ENCODE measurements around the gene DPT. TPM values are rescaled to one million over a fixed set of nuclear protein-coding genes. Genes with fewer than 3 reads are reported as not detected.

The DPT gene
- polyA plus RNA-seq, 1 donor from 2014 or later, result not detected

- Histone ChIP-seq H3K4me3 (ENCODE audit: low read length) (no peak overlapping the region), H3K9me3 (ENCODE audit: low read length) (no peaks in the 10 kb centered on the region), H3K36me3 (ENCODE audit: insufficient read depth, low read length) (no peaks in the 10 kb centered on the region), H3K27ac (ENCODE audit: low read length) (no peak overlapping the region), H3K9ac (ENCODE audit: low read length) (no peak overlapping the region), H3K27me3 (ENCODE audit: insufficient read depth, low read depth, low read length) (no peaks in the 10 kb centered on the region), H3F3A (ENCODE audit: insufficient read depth, low read length, poor library complexity, severe bottlenecking) (no peaks in the 10 kb centered on the region), H2AFZ (ENCODE audit: low read depth, low read length) (no peak overlapping the region), H3K79me2 (replicated peaks; ENCODE audit: insufficient read depth, low read length) (no peaks in the 10 kb centered on the region), H3K9me2 (ENCODE audit: insufficient read depth, low read length) (no peaks in the 10 kb centered on the region), H3K4me2 (ENCODE audit: low read length) (no peak overlapping the region), H4K20me1 (ENCODE audit: insufficient read depth) (no peaks in the 10 kb centered on the region)
- TF ChIP-seq TAF1 (IDR thresholded peaks at IDR 0.05; ENCODE audit: low read depth) (no peak), REST (IDR thresholded peaks at IDR 0.05; ENCODE audit: borderline replicate concordance) (no peak), MXI1 (conservative IDR thresholded peaks at IDR 0.05; ENCODE audit: poor library complexity, severe bottlenecking) (no peak)
These were observed 63.0 kb downstream of the DPT start for GRCh38 chr1:168665975-168666374.

DNA sequence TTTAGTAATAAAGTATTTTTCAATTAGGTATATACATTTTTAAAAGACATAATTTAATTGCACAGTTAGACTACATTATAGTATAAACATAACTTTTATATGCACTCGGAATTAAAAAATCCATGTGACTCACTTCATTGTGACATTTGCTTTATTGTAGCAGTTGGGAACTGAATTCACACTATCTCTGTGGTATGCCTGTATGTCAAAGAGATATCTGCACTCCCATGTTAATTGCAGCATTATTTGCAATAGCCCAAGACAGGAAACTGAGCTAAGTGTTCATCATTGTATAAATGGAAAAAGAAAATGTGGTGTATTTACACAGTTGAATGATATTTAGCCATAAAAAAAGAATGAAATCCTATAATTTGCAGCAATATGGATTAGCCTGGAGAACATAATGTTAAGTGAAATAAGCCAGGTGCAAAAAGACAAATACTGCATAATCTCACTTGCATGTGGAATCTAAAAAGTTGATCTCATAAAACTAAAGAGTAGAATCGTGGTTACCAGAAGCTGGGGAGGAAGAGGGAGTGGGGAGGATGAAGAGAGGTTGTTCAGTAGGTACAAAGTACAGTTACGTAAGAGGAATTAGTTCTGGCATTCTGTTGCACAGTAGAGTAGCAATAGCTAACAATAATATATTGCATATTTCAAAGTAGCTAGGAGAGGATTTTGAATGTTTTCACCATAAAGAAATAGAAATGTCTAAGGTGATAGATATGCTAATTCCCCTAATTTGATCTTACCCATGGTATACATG lies 64.8 kb downstream of the DPT start:
- H3K9me3 ChIP-seq (ENCODE audit: low read length), result no peaks in the 10 kb centered on the region
- H3K27ac ChIP-seq (ENCODE audit: low read length), result no peak overlapping the region
- no peaks in the 10 kb centered on the region for H3K27me3 ChIP-seq (ENCODE audit: insufficient read depth, low read depth, low read length)
- H3K9me2 ChIP-seq (ENCODE audit: insufficient read depth, low read length), result no peaks in the 10 kb centered on the region
- H3K79me2 ChIP-seq (replicated peaks; ENCODE audit: insufficient read depth, low read length), result no peaks in the 10 kb centered on the region
- no peak overlapping the region for H3K4me2 ChIP-seq (ENCODE audit: low read length)
- H2AFZ ChIP-seq (ENCODE audit: low read depth, low read length), result no peak overlapping the region
- H3K4me3 ChIP-seq (ENCODE audit: low read length), result no peak overlapping the region
- no peaks in the 10 kb centered on the region for H4K20me1 ChIP-seq (ENCODE audit: insufficient read depth)
- no peaks in the 10 kb centered on the region for H3F3A ChIP-seq (ENCODE audit: insufficient read depth, low read length, poor library complexity, severe bottlenecking)
- no peaks in the 10 kb centered on the region for H3K36me3 ChIP-seq (ENCODE audit: insufficient read depth, low read length)
- TF ChIP-seq CTCF (IDR thresholded peaks at IDR 0.05; ENCODE audit: poor library complexity, severe bottlenecking), result no peak
- no peak for TF ChIP-seq REST (IDR thresholded peaks at IDR 0.05; ENCODE audit: borderline replicate concordance)
- TF ChIP-seq EZH2 (IDR thresholded peaks at IDR 0.05; ENCODE audit: borderline replicate concordance, insufficient read depth, low read length, poor library complexity, severe bottlenecking), result no peak
- no peak for TF ChIP-seq EP300 (conservative IDR thresholded peaks at IDR 0.05; ENCODE audit: poor library complexity, severe bottlenecking)
- TF ChIP-seq RAD21 (conservative IDR thresholded peaks at IDR 0.05), result no peak
- TF ChIP-seq MXI1 (conservative IDR thresholded peaks at IDR 0.05; ENCODE audit: poor library complexity, severe bottlenecking), result no peak
- TF ChIP-seq POLR2AphosphoS5 (IDR thresholded peaks at IDR 0.05), result no peak
- no peak for TF ChIP-seq TAF1 (IDR thresholded peaks at IDR 0.05; ENCODE audit: low read depth)
- no peak for TF ChIP-seq SMC3 (conservative IDR thresholded peaks at IDR 0.05; ENCODE audit: poor library complexity)
- H3K9ac ChIP-seq (ENCODE audit: low read length), result no peak overlapping the region

Measured in neural cell (in vitro differentiated cells).